Neutrophil (primary cell): ENCODE measurements around the gene CLMN.

ENCODE experiments used
- H3K27ac ChIP-seq: fragments of 200-600 bp; sonication (generic); 2 replicates; pipeline ENCODE4 v1.5.1; 2016; ENCODE audit warnings: mild to moderate bottlenecking, moderate library complexity
- H3K27me3 ChIP-seq: fragments of 200-600 bp; sonication (generic); 2 replicates; pipeline ENCODE4 v1.6.0; 2016; ENCODE audit warnings: mild to moderate bottlenecking
- H3K36me3 ChIP-seq: fragments of 200-600 bp; sonication (generic); 2 replicates; pipeline ENCODE4 v1.5.1; 2017
- H3K4me1 ChIP-seq, 2 experiments: fragments of 200-600 bp in 1 of 2; sonication (generic) in 1 of 2; 1 replicate in 1 of 2; 2 replicates in 1 of 2; pipeline versions ENCODE4 v1.5.1 to v1.6.1; 2013 to 2016; ENCODE audit warnings: low read depth in 1 of 2, low read length in 1 of 2, mild to moderate bottlenecking in 1 of 2, moderate library complexity in 1 of 2; ENCODE audit not compliant: control insufficient read depth in 1 of 2, insufficient read depth in 1 of 2
- H3K4me3 ChIP-seq, 2 experiments: fragments of 200-600 bp in 1 of 2; sonication (generic) in 1 of 2; 1 replicate in 1 of 2; 2 replicates in 1 of 2; pipeline ENCODE4 v1.5.1; 2013 to 2016; ENCODE audit warnings: low read depth in 1 of 2, low read length in 1 of 2, mild to moderate bottlenecking in 1 of 2, moderate library complexity in 1 of 2
- H3K9me3 ChIP-seq: fragments of 200-600 bp; sonication (generic); 2 replicates; pipeline ENCODE4 v1.5.1; 2016
- CTCF ChIP-seq: fragments of 200-600 bp; sonication (generic); IDR thresholded peaks from 2 replicates; pipeline ENCODE4 v1.5.1; 2016; ENCODE audit warnings: antibody characterized with exemption

The CLMN gene

GRCh38 chr14:95195031-95195430 is 124.7 kb downstream of the CLMN start:
- Histone ChIP-seq H3K4me3 (no peak overlapping the region), H3K27me3 (no peaks in the 10 kb centered on the region), H3K36me3 (no peaks in the 10 kb centered on the region), H3K27ac (no peak overlapping the region), H3K4me1 (peaks cover 12 to 16% of the 10 kb centered on the region in 2 experiments), H3K9me3 (no peaks in the 10 kb centered on the region)
- TF ChIP-seq CTCF, result no peak

GRCh38 chr14:95193081-95193480 is 126.6 kb downstream of the CLMN start:
- Histone ChIP-seq H3K27me3 (no peaks in the 10 kb centered on the region), H3K9me3 (no peaks in the 10 kb centered on the region), H3K36me3 (no peaks in the 10 kb centered on the region), H3K4me3 (no peak overlapping the region), H3K4me1 (peaks cover 23 to 28% of the 10 kb centered on the region in 2 experiments), H3K27ac (no peak overlapping the region)
- no peak for TF ChIP-seq CTCF

GRCh38 chr14:95192311-95192710 is 127.4 kb downstream of the CLMN start:
- TF ChIP-seq CTCF, result no peak
- H3K4me1 ChIP-seq, result peaks cover 31 to 36% of the 10 kb centered on the region in 2 experiments
- H3K27ac ChIP-seq, result no peak overlapping the region
- no peaks in the 10 kb centered on the region for H3K36me3 ChIP-seq
- H3K9me3 ChIP-seq, result no peaks in the 10 kb centered on the region
- no peak overlapping the region for H3K4me3 ChIP-seq
- no peaks in the 10 kb centered on the region for H3K27me3 ChIP-seq

- Histone ChIP-seq H3K4me1 (peaks cover 38 to 43% of the 10 kb centered on the region in 2 experiments), H3K9me3 (no peaks in the 10 kb centered on the region), H3K27ac (peak overlapping the region; percentile 54), H3K4me3 (no peak overlapping the region), H3K27me3 (no peaks in the 10 kb centered on the region), H3K36me3 (no peaks in the 10 kb centered on the region)
- TF ChIP-seq CTCF, result no peak
Measured at GRCh38 chr14:95191445-95192199, 128.1 kb downstream of the CLMN start.

- peak overlapping the region; percentile 34 for H3K27ac ChIP-seq
- H3K9me3 ChIP-seq, result no peaks in the 10 kb centered on the region
- H3K4me3 ChIP-seq, result no peak overlapping the region
- H3K4me1 ChIP-seq, result peaks cover 45 to 46% of the 10 kb centered on the region in 2 experiments
- no peaks in the 10 kb centered on the region for H3K36me3 ChIP-seq
- no peaks in the 10 kb centered on the region for H3K27me3 ChIP-seq
- no peak for TF ChIP-seq CTCF
Measured at GRCh38 chr14:95190857-95191256, 128.9 kb downstream of the CLMN start.
